K562 (cell line): ENCODE measurements around the gene ADORA1.

ENCODE experiments used
- EGR1 ChIP-seq: fragments of 450-650 bp; conservative IDR thresholded peaks from 2 replicates; pipeline ENCODE4 v1.6.1; 2017; ENCODE audit warnings: mild to moderate bottlenecking
- GATAD2A ChIP-seq: fragments of 450-650 bp; IDR thresholded peaks from 2 replicates; pipeline ENCODE4 v1.6.1; 2017
- NFIC ChIP-seq: fragments of 450-650 bp; IDR thresholded peaks from 2 replicates; pipeline ENCODE4 v1.6.1; 2017; ENCODE audit warnings: mild to moderate bottlenecking, inconsistent platforms
- TF ChIP-seq, protein P1 (sequence below): fragments of 250-450 bp; sonication (Bioruptor Pico); IDR thresholded peaks from 2 replicates; pipeline ENCODE4 v1.8.0; 2021; ENCODE audit warnings: borderline replicate concordance, mild to moderate bottlenecking, moderate library complexity; ENCODE audit not compliant: poor library complexity, severe bottlenecking

DNA sequence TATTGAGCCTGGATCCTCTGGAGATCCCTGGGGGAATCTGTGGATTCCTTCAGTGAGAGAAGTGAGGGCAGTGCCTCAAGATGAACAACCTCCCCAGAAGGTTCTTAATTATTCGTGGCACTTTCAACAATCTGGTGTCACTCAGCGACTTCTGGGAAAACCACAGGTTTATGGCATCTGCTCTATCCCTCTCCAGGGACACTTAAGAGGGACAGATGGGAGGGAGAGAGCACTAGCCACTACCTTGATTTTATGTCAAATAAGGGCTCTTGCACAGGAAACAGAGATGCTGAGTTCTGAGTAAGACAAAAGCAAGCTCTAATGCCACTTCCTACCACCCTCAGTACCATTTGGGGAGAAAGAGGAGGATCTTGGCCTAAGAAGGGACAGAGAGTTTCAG, 80.2 kb downstream of the ADORA1 start:
- no peak for TF ChIP-seq GATAD2A
- TF ChIP-seq EGR1 = no peak
- TF ChIP-seq, protein P1, sequence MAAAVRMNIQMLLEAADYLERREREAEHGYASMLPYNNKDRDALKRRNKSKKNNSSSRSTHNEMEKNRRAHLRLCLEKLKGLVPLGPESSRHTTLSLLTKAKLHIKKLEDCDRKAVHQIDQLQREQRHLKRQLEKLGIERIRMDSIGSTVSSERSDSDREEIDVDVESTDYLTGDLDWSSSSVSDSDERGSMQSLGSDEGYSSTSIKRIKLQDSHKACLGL (CRISPR knock-in tag) = no peak
- TF ChIP-seq NFIC = no peak
